Glutamatergic neuron (in vitro differentiated cells): Measurements from ENCODE around the gene SPTBN1. TPM values are rescaled to one million over a fixed set of nuclear protein-coding genes. Genes with fewer than 3 reads are reported as not detected.

Experiments
- DNase-seq: peaks from one replicate; pipeline ENCODE4 v3.0.0; 2022
- H3K27ac Mint-ChIP-seq: one replicate; pipeline ENCODE4 v1.8.0; 2020; ENCODE audit warnings: mild to moderate bottlenecking, mixed read lengths, inconsistent platforms; ENCODE audit not compliant: unreplicated experiment
- H3K27me3 Mint-ChIP-seq: one replicate; pipeline ENCODE4 v1.8.0; 2020; ENCODE audit warnings: mild to moderate bottlenecking, moderate library complexity, mixed read lengths, inconsistent platforms; ENCODE audit not compliant: unreplicated experiment
- H3K36me3 Mint-ChIP-seq: one replicate; pipeline ENCODE4 v1.8.0; 2020; ENCODE audit warnings: mild to moderate bottlenecking, mixed read lengths, inconsistent platforms; ENCODE audit not compliant: unreplicated experiment
- H3K4me1 Mint-ChIP-seq: one replicate; pipeline ENCODE4 v1.8.0; 2020; ENCODE audit warnings: mild to moderate bottlenecking, low read depth, mixed read lengths, inconsistent platforms; ENCODE audit not compliant: unreplicated experiment
- H3K4me3 Mint-ChIP-seq: one replicate; pipeline ENCODE4 v1.8.0; 2020; ENCODE audit warnings: mild to moderate bottlenecking, mixed read lengths, inconsistent platforms; ENCODE audit not compliant: unreplicated experiment
- H3K9me3 Mint-ChIP-seq: one replicate; pipeline ENCODE4 v1.8.0; 2020; ENCODE audit warnings: mild to moderate bottlenecking, moderate library complexity, mixed read lengths, inconsistent platforms; ENCODE audit not compliant: unreplicated experiment
- total RNA-seq: library from RNA; stranded (reverse); fragmentation: NEBNext Ultra II Directional; extraction: Animal tissue kit (Norgen Biotek cat#: 25700); gene quantifications from one replicate; pipeline ENCODE4 v1.2.1, GENCODE V29; 2021; ENCODE audit not compliant: unreplicated experiment
- TF ChIP-seq, protein P1 (sequence below): fragments of 200-600 bp; sonication (generic); IDR thresholded peaks from one replicate; pipeline ENCODE4 v1.5.0; 2021; ENCODE audit not compliant: partially characterized antibody, unreplicated experiment

Gene SPTBN1
- total RNA-seq, 1 donor from 2014 or later, result 385 TPM

DNA sequence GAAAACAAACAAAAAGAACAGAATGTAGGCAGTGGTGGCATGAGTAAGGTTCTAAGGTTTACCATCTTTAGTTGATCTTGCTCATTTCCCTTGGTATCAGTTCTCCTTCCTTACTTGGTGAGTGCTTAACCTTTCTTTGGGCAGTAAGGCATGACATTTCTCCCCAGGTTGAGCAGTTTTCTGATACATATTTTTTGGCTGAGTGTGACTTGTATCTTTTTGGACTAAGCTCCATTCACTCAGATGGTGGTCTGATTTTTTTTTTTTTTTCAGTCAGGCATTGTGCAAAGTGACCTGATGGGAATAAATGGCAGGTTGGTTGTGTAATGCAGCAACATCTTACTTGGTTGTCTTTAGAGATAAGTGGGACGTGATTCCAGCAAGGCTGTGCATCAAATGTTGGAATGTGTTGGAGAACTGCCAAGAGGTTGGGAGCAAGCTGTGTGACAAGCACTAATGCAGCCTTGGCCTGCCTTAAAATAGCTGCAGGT, 15.1 kb downstream of the SPTBN1 start:
- TF ChIP-seq, protein P1, sequence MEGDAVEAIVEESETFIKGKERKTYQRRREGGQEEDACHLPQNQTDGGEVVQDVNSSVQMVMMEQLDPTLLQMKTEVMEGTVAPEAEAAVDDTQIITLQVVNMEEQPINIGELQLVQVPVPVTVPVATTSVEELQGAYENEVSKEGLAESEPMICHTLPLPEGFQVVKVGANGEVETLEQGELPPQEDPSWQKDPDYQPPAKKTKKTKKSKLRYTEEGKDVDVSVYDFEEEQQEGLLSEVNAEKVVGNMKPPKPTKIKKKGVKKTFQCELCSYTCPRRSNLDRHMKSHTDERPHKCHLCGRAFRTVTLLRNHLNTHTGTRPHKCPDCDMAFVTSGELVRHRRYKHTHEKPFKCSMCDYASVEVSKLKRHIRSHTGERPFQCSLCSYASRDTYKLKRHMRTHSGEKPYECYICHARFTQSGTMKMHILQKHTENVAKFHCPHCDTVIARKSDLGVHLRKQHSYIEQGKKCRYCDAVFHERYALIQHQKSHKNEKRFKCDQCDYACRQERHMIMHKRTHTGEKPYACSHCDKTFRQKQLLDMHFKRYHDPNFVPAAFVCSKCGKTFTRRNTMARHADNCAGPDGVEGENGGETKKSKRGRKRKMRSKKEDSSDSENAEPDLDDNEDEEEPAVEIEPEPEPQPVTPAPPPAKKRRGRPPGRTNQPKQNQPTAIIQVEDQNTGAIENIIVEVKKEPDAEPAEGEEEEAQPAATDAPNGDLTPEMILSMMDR, result no peak
- Mint-ChIP-seq H3K9me3 (peaks cover 2% of the 10 kb centered on the region), H3K4me3 (no peak overlapping the region), H3K4me1 (peaks cover 58% of the 10 kb centered on the region), H3K36me3 (no peaks in the 10 kb centered on the region), H3K27me3 (peaks cover 3% of the 10 kb centered on the region), H3K27ac (no peak overlapping the region)
- DNase-seq, result no peak

DNA sequence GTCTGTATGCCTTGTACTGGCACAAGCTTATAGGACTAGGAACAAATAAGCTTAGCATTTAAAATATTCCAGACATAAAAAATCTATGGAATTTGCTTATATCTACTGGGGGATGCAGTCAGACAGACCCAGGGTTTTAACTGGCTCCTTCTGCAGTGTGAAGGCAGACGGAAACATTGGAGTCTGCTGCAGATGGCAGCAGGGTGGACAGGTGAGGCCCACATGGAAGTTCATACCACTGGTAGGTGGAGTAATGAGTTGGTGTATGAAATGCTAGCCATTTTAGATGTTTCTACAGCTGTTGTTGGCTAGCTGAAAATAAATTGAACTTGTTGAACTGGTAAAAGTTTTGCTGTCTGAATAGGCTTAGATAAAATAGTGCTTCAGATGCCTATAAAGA, 17.7 kb downstream of the SPTBN1 start:
- no peak overlapping the region for H3K27ac Mint-ChIP-seq
- H3K36me3 Mint-ChIP-seq, result no peaks in the 10 kb centered on the region
- H3K27me3 Mint-ChIP-seq, result peaks cover 1% of the 10 kb centered on the region
- no peaks in the 10 kb centered on the region for H3K9me3 Mint-ChIP-seq
- TF ChIP-seq, protein P1, result no peak
- H3K4me3 Mint-ChIP-seq, result no peak overlapping the region
- DNase-seq, result no peak
- peaks cover 56% of the 10 kb centered on the region for H3K4me1 Mint-ChIP-seq

DNA sequence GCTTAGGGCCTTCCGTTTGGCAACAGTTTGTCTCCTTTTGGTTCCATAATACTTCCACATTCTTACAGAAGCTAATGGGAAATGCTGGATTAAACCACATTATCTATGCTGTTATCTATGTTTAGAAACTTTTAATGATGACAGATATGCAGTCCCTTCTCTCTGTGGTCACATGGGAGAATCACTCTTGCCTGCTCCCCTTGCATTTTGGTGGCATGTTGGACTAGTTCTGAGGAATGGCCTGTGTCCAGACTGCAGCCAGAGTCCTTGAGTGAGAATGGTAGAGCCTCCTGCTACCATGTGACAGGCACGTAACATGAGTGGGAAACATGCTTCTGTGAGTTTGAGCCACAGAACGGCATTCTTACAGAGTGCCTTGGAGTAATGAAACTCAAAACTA, 19.2 kb downstream of the SPTBN1 start:
- H3K27ac Mint-ChIP-seq, result no peak overlapping the region
- H3K9me3 Mint-ChIP-seq, result no peaks in the 10 kb centered on the region
- H3K4me1 Mint-ChIP-seq, result peaks cover 42% of the 10 kb centered on the region
- H3K27me3 Mint-ChIP-seq, result no peaks in the 10 kb centered on the region
- TF ChIP-seq, protein P1, result no peak
- no peaks in the 10 kb centered on the region for H3K36me3 Mint-ChIP-seq
- no peak for DNase-seq
- no peak overlapping the region for H3K4me3 Mint-ChIP-seq

DNA sequence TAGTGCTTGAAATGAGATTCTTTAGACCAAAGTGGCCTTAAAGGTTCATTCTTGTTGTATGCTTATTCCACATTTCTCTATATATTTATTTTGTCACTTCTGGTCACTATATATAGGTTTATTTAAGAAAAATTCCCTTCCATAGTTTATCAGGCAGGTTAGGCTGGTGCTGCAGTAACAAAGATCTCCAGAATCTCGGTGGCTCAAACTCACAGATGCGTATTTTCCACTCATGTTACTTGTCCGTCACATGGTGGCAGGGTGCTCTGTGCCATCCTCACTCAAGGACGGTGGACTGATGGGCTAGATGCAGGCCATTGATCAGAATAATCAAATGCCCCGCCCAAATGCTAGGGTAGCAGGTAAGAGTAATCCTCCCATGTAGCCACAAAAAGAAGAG, 19.8 kb downstream of the SPTBN1 start:
- TF ChIP-seq, protein P1, result no peak
- DNase-seq, result no peak
- Mint-ChIP-seq H3K9me3 (no peaks in the 10 kb centered on the region), H3K4me1 (peaks cover 36% of the 10 kb centered on the region), H3K4me3 (no peak overlapping the region), H3K36me3 (no peaks in the 10 kb centered on the region), H3K27ac (no peak overlapping the region), H3K27me3 (no peaks in the 10 kb centered on the region)

DNA sequence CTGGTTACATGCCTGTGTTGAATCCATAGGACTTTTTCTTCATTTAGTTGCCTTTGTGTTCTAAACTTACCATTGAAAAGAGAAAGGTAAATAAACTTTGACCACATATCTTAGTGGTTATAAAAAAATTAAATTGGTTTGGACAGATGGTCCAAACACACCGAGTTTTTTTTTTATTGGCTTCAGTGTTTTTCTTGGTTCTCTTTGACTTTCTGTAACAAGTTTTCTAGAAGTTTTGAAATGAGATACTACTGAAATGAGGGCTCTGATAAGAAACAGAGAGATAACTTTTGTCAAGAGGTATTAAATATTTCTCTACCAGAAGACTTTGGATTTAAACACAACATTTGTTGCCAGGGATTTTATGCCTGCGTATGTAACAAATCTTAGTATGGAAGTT, 20.7 kb downstream of the SPTBN1 start:
- H3K4me3 Mint-ChIP-seq, result no peak overlapping the region
- H3K36me3 Mint-ChIP-seq, result no peaks in the 10 kb centered on the region
- no peak overlapping the region for H3K27ac Mint-ChIP-seq
- H3K4me1 Mint-ChIP-seq, result peaks cover 37% of the 10 kb centered on the region
- DNase-seq, result no peak
- TF ChIP-seq, protein P1, result no peak
- no peaks in the 10 kb centered on the region for H3K9me3 Mint-ChIP-seq
- H3K27me3 Mint-ChIP-seq, result peaks cover 4% of the 10 kb centered on the region
